GM12878 (cell line): ENCODE measurements around the gene RFX7. TPM values are rescaled to one million over a fixed set of nuclear protein-coding genes. Genes with fewer than 3 reads are reported as not detected.

Experiments used
- ATAC-seq: fragments of 200-7000 bp; cut with Tn5 transposase; 3 replicates; pipeline ENCODE4 v1.9.1; 2020; ENCODE audit warnings: mild to moderate bottlenecking, moderate library complexity
- BruUV-seq: library from RNA; stranded (reverse); fragments of 400-500 nt; replicated peaks from 2 replicates; lab custom pipeline; 2021; lab: Mats Ljungman, UMichigan
- CTCF ChIA-PET: fragments of 300-600 bp; sonication (Branson Sonifier 250); formaldehyde crosslinking; extraction: SDS; loops from one replicate; lab custom pipeline; 2021; ENCODE audit warnings: inconsistent platforms; lab: Yijun Ruan, JAX
- POLR2A ChIA-PET: fragments of 350-600 bp; formaldehyde crosslinking; extraction: SDS; loops from one replicate; lab custom pipeline; 2021; ENCODE audit warnings: inconsistent platforms; lab: Charles Lee
- RAD21 ChIA-PET: fragments of 300-600 bp; sonication (Branson Sonifier 250); formaldehyde crosslinking; loops from one replicate; lab custom pipeline; 2023; ENCODE audit warnings: antibody characterized with exemption; ENCODE audit not compliant: unreplicated experiment; lab: Charles Lee
- SMC1A ChIA-PET: fragments of 300-600 bp; sonication (Branson Sonifier 250); formaldehyde crosslinking; loops from one replicate; lab custom pipeline; 2023; ENCODE audit not compliant: unreplicated experiment, uncharacterized antibody; lab: Charles Lee
- DNase-seq: peaks from one replicate; pipeline ENCODE4 v3.0.0-alpha.2; 2011; ENCODE audit warnings: low read depth, low spot score
- FAIRE-seq: peaks from 3 replicates; lab custom pipeline; 2011; peaks lifted over from hg19 to GRCh38; lab: Jason Lieb, UNC
- H2AFZ ChIP-seq: 2 replicates; pipeline ENCODE4 v1.6.0; 2011; ENCODE audit warnings: low read depth, low read length, control low read depth; ENCODE audit not compliant: control insufficient read depth
- H3K27ac ChIP-seq: 2 replicates; pipeline ENCODE4 v1.5.1; 2011; ENCODE audit warnings: control low read depth; ENCODE audit not compliant: control insufficient read depth, insufficient read depth
- H3K27me3 ChIP-seq, 2 experiments: replicated peaks in 1 of 2; 2 replicates each; pipeline versions ENCODE4 v1.6.0 to v1.6.1; 2011; ENCODE audit warnings: low read length in 1 of 2; ENCODE audit not compliant: control insufficient read depth in 2 of 2, insufficient read depth in 2 of 2
- H3K36me3 ChIP-seq, 2 experiments: 2 replicates each; pipeline ENCODE4 v1.5.1; 2011; ENCODE audit warnings: low read length in 1 of 2; ENCODE audit not compliant: control insufficient read depth in 2 of 2, insufficient read depth in 2 of 2
- H3K4me1 ChIP-seq: 2 replicates; pipeline ENCODE4 v1.6.1; 2011; ENCODE audit warnings: mild to moderate bottlenecking, low read length, moderate library complexity, mixed read lengths; ENCODE audit not compliant: control insufficient read depth, insufficient read depth
- H3K4me2 ChIP-seq: 2 replicates; pipeline ENCODE4 v1.6.0; 2011; ENCODE audit warnings: control low read depth; ENCODE audit not compliant: control insufficient read depth, insufficient read depth
- H3K4me3 ChIP-seq: fragments of 200-600 bp; sonication (generic); 2 replicates; pipeline ENCODE4 v1.5.1; 2016
- H3K79me2 ChIP-seq: 2 replicates; pipeline ENCODE4 v1.6.0; 2011; ENCODE audit warnings: low read length; ENCODE audit not compliant: control insufficient read depth, insufficient read depth
- H3K9ac ChIP-seq: 2 replicates; pipeline ENCODE4 v1.8.0; 2011; ENCODE audit warnings: low read length, control low read depth, mixed read lengths; ENCODE audit not compliant: control insufficient read depth, insufficient read depth
- H3K9me3 ChIP-seq: replicated peaks from 3 replicates; pipeline ENCODE4 v1.5.1; 2011; ENCODE audit warnings: mild to moderate bottlenecking, low read length; ENCODE audit not compliant: control insufficient read depth, insufficient read depth
- H4K20me1 ChIP-seq: 2 replicates; pipeline ENCODE4 v1.6.0; 2011; ENCODE audit not compliant: control insufficient read depth, insufficient read depth
- CBX5 ChIP-seq: sonication (generic); IDR thresholded peaks from 2 replicates; pipeline ENCODE4 v1.6.1; 2016; ENCODE audit warnings: low read depth, moderate library complexity, mild to moderate bottlenecking, inconsistent platforms
- CTCF ChIP-seq, 3 experiments: IDR thresholded peaks in 2 of 3; conservative IDR thresholded peaks in 1 of 3; 2 replicates each; pipeline ENCODE4 v1.5.1; 2011; ENCODE audit warnings: low read depth in 3 of 3, low read length in 3 of 3, mild to moderate bottlenecking in 3 of 3, control low read depth in 2 of 3, moderate library complexity in 2 of 3, inconsistent platforms in 1 of 3, mixed read lengths in 1 of 3; ENCODE audit not compliant: control insufficient read depth in 2 of 3, insufficient read depth in 1 of 3; ENCODE audit errors: extremely low read depth in 1 of 3
- EP300 ChIP-seq, 2 experiments: fragments of 150-350 bp in 1 of 2; IDR thresholded peaks; 2 replicates each; pipeline ENCODE4 v1.6.1; 2011 to 2012; ENCODE audit warnings: low read depth in 2 of 2, low read length in 2 of 2, borderline replicate concordance in 1 of 2, improper control_type of control experiment in 1 of 2, inconsistent platforms in 1 of 2; ENCODE audit not compliant: control insufficient read depth in 1 of 2
- POLR2AphosphoS2 ChIP-seq: IDR thresholded peaks from 2 replicates; pipeline ENCODE4 v1.6.1; 2011; ENCODE audit warnings: low read depth, mild to moderate bottlenecking, low read length, improper control_type of control experiment, moderate library complexity
- RBBP5 ChIP-seq: fragments of 200-600 bp; sonication (generic); conservative IDR thresholded peaks from 2 replicates; pipeline ENCODE4 v1.6.1; 2016
- RCOR1 ChIP-seq: conservative IDR thresholded peaks from 2 replicates; pipeline ENCODE4 v1.6.1; 2012; ENCODE audit warnings: low read depth, low read length, improper control_type of control experiment
- TAF1 ChIP-seq: IDR thresholded peaks from 2 replicates; pipeline ENCODE4 v1.6.1; 2011; ENCODE audit warnings: mild to moderate bottlenecking, low read depth, low read length, borderline replicate concordance
- ZNF384 ChIP-seq: IDR thresholded peaks from 2 replicates; pipeline ENCODE4 v1.6.1; 2012; ENCODE audit warnings: low read depth, mild to moderate bottlenecking, low read length, improper control_type of control experiment, borderline replicate concordance
- WGBS: methylation state at CpG from one replicate; pipeline ENCODE4 v1.1.6; 2016; ENCODE audit warnings: low lambda C conversion rate; ENCODE audit not compliant: insufficient replicate concordance, insufficient coverage; ENCODE audit errors: missing lambda C conversion rate; 5-methylcytosine and 5-hydroxymethylcytosine counted together
- in situ Hi-C: fragments of 300-500 bp; cut with MboI; formaldehyde crosslinking; loops from 9 replicates; pipeline ENCODE4 v1.14.3; 2018; ENCODE audit warnings: mixed read lengths
- intact Hi-C: fragments of 100-400 bp; cut with micrococcal nuclease; formaldehyde crosslinking; loops from one replicate; pipeline ENCODE4 v1.14.2; 2022; ENCODE audit not compliant: unreplicated experiment
- polyA plus RNA-seq, 11 experiments: library from polyadenylated mRNA; depleted of rRNA in 4 of 11; unstranded in 6 of 11; stranded (reverse) in 5 of 11; fragments of >200 nt; fragmentation: Nextera tagmentation in 4 of 11; fragmentation: Illumina TruSeq in 1 of 11; extraction: Ambion mirVana in 4 of 11; extraction: Trizol in 1 of 11; gene quantifications; 1 replicate in 1 of 11; 2 replicates in 10 of 11; pipeline versions ENCODE4 v1.2.1 to v1.2.3, GENCODE V29; 2011 to 2016; ENCODE audit warnings: inconsistent platforms in 2 of 11, missing spikeins in 2 of 11, low read depth in 1 of 11
- total RNA-seq, 4 experiments: library from RNA; depleted of rRNA in 3 of 4; stranded (reverse); fragments of >200 nt in 3 of 4; fragmentation: Illumina TruSeq in 1 of 4; extraction: Trizol in 1 of 4; gene quantifications; 2 replicates each; pipeline versions ENCODE4 v1.2.1 to v1.2.3, GENCODE V29; 2013 to 2021
- TF ChIP-seq, protein P1 (sequence below): fragments of 450-650 bp; IDR thresholded peaks from 2 replicates; pipeline ENCODE4 v1.6.1; 2016; ENCODE audit warnings: mild to moderate bottlenecking
- TF ChIP-seq, protein P2 (sequence below): fragments of 450-650 bp; IDR thresholded peaks from 2 replicates; pipeline ENCODE4 v1.6.1; 2017; ENCODE audit warnings: mild to moderate bottlenecking, moderate library complexity

The RFX7 gene
- total and polyA plus RNA-seq, 10 of the 15 experiments (the other 5 are each of a cell fraction or from before 2014, with no cell fraction given), result 3.2 to 31.4 (median 10.7) TPM

GRCh38 chr15:56082263-56082761 lies 161.4 kb downstream of the RFX7 start:
- Histone ChIP-seq H3K9me3 (no peaks in the 10 kb centered on the region), H4K20me1 (no peaks in the 10 kb centered on the region), H3K27ac (no peak overlapping the region), H3K27me3 (no peaks in the 10 kb centered on the region), H3K36me3 (no peaks in the 10 kb centered on the region), H3K4me1 (no peaks in the 10 kb centered on the region), H3K79me2 (no peaks in the 10 kb centered on the region), H3K4me3 (no peak overlapping the region), H2AFZ (no peak overlapping the region), H3K4me2 (no peak overlapping the region), H3K9ac (no peak overlapping the region)
- in situ Hi-C loops, result no loop called here
- FAIRE-seq (no peak), ATAC-seq (no peak), DNase-seq (no peak)
- SMC1A ChIA-PET, result no interaction called here
- CTCF ChIA-PET, result no interaction called here
- POLR2A ChIA-PET, result no interaction called here
- no TSS peak for BruUV-seq
- WGBS, result 58% methylated on average over 3 of the region's 3 CpGs
- RAD21 ChIA-PET, result no interaction called here
- TF ChIP-seq TAF1, result no peak
- intact Hi-C loops, result no loop called here

DNA sequence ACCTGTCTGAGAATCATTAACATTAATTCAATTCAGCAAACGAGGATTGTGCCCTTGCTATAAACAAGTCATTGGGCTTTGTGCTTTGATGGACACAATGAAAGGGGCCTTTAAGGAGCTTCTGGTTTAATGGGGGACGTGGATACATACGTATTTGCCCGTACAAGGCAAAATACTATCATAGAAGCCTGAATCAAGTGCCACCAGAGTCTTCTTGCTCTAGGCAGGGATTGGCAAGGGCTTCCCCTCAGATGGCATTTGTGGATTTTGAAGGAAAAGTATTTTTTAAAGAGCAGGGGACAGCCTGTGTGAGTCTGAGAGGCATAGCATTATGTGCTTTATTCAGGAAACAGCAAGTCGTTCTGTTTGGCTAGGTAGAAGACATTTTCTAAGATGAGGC lies 166.6 kb downstream of the RFX7 start:
- ATAC-seq (no peak), FAIRE-seq (no peak), DNase-seq (no peak)
- Histone ChIP-seq H3K9ac (no peak overlapping the region), H3K27ac (no peak overlapping the region), H3K79me2 (no peaks in the 10 kb centered on the region), H3K27me3 (no peaks in the 10 kb centered on the region), H3K4me2 (no peak overlapping the region), H3K9me3 (no peaks in the 10 kb centered on the region), H2AFZ (no peak overlapping the region), H3K4me3 (no peak overlapping the region), H3K4me1 (no peaks in the 10 kb centered on the region), H4K20me1 (no peaks in the 10 kb centered on the region), H3K36me3 (no peaks in the 10 kb centered on the region)
- CTCF ChIA-PET, result no interaction called here
- BruUV-seq, result no TSS peak
- SMC1A ChIA-PET, result interaction anchor here (1.2 kb wide), 1 partner anchor 9 kb away, joined by 3 read pairs; no protein-coding TSS in a partner anchor
- intact Hi-C loops, result no loop called here
- RAD21 ChIA-PET, result no interaction called here
- in situ Hi-C loops, result no loop called here
- WGBS, result 50% methylated on average over 5 of the region's 5 CpGs
- POLR2A ChIA-PET, result no interaction called here
- TF ChIP-seq, protein P1, sequence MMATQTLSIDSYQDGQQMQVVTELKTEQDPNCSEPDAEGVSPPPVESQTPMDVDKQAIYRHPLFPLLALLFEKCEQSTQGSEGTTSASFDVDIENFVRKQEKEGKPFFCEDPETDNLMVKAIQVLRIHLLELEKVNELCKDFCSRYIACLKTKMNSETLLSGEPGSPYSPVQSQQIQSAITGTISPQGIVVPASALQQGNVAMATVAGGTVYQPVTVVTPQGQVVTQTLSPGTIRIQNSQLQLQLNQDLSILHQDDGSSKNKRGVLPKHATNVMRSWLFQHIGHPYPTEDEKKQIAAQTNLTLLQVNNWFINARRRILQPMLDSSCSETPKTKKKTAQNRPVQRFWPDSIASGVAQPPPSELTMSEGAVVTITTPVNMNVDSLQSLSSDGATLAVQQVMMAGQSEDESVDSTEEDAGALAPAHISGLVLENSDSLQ, result no peak
- TF ChIP-seq EP300 (IDR thresholded peaks at IDR 0.05; ENCODE audit: borderline replicate concordance in 1 of 2, control insufficient read depth in 1 of 2, low read depth in 2 of 2, low read length in 2 of 2), result no peak
- TF ChIP-seq RBBP5, result no peak
- no peak for TF ChIP-seq POLR2AphosphoS2
- TF ChIP-seq ZNF384, result no peak
- TF ChIP-seq CBX5, result no peak
- TF ChIP-seq, protein P2, sequence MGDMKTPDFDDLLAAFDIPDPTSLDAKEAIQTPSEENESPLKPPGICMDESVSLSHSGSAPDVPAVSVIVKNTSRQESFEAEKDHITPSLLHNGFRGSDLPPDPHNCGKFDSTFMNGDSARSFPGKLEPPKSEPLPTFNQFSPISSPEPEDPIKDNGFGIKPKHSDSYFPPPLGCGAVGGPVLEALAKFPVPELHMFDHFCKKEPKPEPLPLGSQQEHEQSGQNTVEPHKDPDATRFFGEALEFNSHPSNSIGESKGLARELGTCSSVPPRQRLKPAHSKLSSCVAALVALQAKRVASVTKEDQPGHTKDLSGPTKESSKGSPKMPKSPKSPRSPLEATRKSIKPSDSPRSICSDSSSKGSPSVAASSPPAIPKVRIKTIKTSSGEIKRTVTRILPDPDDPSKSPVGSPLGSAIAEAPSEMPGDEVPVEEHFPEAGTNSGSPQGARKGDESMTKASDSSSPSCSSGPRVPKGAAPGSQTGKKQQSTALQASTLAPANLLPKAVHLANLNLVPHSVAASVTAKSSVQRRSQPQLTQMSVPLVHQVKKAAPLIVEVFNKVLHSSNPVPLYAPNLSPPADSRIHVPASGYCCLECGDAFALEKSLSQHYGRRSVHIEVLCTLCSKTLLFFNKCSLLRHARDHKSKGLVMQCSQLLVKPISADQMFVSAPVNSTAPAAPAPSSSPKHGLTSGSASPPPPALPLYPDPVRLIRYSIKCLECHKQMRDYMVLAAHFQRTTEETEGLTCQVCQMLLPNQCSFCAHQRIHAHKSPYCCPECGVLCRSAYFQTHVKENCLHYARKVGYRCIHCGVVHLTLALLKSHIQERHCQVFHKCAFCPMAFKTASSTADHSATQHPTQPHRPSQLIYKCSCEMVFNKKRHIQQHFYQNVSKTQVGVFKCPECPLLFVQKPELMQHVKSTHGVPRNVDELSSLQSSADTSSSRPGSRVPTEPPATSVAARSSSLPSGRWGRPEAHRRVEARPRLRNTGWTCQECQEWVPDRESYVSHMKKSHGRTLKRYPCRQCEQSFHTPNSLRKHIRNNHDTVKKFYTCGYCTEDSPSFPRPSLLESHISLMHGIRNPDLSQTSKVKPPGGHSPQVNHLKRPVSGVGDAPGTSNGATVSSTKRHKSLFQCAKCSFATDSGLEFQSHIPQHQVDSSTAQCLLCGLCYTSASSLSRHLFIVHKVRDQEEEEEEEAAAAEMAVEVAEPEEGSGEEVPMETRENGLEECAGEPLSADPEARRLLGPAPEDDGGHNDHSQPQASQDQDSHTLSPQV, result no peak
- no peak for TF ChIP-seq CTCF (IDR thresholded peaks at IDR 0.05 in 2 of 3, conservative IDR thresholded peaks at IDR 0.05 in 1 of 3; ENCODE audit: control insufficient read depth in 2 of 3, extremely low read depth in 1 of 3, insufficient read depth in 1 of 3, low read depth in 3 of 3, low read length in 3 of 3)
- TF ChIP-seq RCOR1, result no peak
